GM21619 (cell line): ENCODE data around the gene SLC9A1.

Experiments used
- ATAC-seq: cut with Tn5 transposase; IDR thresholded peaks from one replicate; pipeline ENCODE4 v1.9.1; 2021; ENCODE audit not compliant: unreplicated experiment

The SLC9A1 gene

DNA sequence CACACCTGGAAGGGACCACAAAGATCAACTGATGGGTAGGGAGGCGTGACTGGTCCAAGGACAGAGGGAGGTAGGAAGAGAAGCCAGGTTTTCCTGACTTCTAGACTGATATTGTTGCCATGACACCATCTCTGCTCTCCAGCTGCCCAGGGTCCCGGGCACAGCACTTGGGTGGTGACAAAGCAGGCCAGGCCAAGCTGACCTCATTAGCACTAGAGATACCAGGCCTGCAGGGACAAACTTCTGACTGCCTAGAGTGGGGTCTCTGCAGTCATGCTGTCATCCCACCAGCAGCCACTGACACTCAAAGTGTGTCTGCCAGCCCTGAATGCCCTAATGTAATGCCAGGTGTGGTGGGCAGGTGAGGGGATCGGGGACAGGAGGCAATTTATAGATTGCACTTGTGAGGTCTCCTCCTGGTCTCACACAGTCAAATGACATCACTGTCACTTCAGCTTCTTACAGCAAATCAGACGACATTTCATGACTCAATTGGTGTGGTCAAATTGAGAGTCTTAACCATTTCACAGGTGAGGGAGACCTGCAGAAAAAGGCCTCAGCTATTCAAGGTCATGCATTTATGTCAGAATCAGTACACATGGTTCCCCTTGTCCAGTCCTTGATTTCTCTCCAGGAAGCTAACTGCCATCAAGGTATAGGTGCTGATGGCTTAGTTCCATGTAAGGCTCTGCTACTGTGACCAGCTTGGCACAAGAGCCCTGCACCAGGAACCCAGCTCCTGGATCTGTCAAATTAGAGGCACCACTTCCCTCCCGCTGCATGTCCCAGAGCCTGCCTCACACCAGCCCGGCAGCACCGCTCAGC is 2.7 kb downstream of the SLC9A1 start:
- ATAC-seq = no peak

- no peak for ATAC-seq
Measured at GRCh38 chr1:27150641-27151040, 4.3 kb downstream of the SLC9A1 start.

- no peak for ATAC-seq
Measured at GRCh38 chr1:27150183-27150582, 4.7 kb downstream of the SLC9A1 start.

DNA sequence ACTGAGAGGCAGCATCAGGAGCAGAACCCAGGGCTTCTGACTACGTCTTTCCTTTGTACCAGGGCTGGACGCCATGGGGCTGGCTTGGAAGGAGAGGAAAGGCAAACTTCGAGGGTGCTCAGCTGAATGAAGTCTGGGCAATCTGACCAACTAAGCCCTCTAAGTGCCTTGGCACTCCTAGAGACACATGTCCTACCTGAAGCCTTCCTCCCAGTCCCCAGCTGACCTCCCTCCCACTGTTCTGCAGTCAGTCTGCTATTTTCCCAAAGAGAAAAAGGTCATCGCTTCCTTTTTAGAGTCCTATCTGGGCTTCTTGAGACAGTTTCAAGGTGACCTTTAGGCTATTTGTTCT is 5.2 kb downstream of the SLC9A1 start:
- no peak for ATAC-seq

- ATAC-seq = no peak
Measured at GRCh38 chr1:27149084-27149761, 5.7 kb downstream of the SLC9A1 start.

- no peak for ATAC-seq
Measured at GRCh38 chr1:27148591-27148990, 6.3 kb downstream of the SLC9A1 start.

DNA sequence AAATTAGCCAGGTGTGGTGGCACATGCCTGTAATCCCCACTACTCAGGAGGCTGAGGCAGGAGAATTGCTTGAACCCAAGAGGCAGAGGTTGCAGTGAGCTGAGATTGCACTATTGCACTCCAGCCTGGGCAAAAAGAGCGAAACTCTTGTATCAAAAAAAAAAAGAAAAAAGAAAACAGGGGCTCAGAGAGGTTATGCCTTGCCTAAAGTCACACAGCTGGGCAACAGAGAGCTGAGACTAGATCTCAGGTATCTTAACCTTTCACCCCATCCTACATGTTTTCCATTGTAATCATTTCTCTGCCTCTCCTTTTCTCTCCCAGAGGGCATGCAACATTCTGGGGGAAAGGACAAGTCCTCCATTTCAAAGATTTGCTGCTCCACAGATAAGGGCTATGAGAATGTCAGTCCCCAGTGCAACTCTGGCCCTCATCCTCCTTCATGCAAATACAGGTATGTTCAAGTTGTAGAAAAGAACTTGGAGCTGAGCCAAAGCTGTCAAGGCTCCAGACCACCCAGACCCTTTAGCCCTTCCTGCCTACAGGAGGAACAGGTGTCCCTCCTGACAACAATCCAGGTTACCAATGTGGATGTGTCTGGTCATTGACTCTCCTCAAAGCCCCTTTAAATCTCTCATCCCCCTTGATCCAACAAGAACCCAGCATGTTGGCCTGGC is 6.9 kb downstream of the SLC9A1 start:
- no peak for ATAC-seq

GRCh38 chr1:27145934-27146354 is 9.0 kb downstream of the SLC9A1 start:
- ATAC-seq = no peak

GRCh38 chr1:27144920-27145661 is 9.8 kb downstream of the SLC9A1 start:
- no peak for ATAC-seq

DNA sequence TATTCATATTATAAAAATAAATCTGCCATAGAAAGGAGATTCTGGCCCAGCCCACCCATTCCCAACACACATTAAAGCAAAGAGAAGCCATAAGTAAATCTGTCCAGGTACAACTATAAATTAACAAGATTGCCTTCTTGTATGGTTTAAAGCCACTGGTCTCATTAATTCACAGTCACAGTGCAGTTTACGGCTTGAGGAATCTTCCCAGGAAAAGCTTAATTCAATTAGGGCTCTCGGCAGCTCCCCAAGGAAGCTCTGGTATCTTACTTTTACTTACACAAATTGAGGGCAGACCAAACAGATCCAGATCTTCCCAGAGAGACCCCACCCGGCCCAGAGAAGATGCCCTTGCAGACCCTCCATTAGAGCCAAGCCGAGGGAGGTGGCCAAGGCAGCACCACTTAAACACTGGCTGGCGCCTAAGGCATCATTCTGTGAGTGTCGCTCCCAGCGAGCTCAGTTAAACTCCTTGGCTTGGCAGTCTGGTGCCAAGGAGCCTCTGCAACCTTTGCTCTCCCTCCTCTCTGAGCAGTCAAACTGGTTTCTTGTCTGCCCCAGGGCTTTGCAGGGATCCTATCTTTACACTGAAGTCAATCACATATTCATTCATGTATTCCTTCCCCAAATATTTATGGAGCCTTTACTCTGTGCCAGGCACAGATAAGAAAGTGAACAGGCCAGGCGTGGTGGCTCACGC is 10.7 kb downstream of the SLC9A1 start:
- no peak for ATAC-seq

- ATAC-seq = no peak
Measured at GRCh38 chr1:27143401-27143800, 11.5 kb downstream of the SLC9A1 start.

- no peak for ATAC-seq
Measured at GRCh38 chr1:27142464-27142863, 12.5 kb downstream of the SLC9A1 start.

DNA sequence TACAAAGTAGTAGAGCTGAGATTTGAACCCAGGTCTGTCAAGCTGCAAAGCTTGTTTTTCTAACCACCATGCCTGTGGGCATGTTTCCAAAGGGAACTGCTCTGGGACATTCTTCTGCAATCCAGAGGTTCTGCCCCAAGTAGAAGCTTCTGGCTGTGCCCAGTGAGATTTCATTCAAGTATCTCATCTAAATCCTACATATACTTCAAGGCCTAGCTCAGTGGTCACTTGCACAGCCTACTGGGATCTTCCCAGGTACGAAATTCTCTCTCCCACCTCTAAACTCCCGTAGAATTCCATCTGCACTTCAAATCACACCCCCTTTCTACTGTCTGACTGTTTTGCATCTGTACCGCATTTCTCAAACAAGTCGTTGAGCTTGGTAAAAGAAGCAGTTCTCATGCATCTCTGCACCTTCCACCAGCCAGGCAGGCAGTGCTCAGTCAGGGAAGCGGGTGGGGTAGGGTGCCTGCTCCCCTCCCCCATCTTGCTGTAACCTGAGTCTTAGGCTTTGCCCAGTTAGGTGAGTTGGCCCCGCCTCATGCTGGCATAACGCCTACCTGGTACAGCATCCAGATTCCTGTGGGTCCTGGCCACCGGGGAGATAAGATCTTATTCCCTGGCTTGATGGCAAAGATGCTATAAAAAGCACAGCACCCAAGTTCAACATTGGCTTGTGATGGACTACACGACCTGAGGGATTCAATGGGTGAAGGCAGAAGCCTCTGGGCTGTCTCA is 13.5 kb downstream of the SLC9A1 start:
- ATAC-seq = no peak

- no peak for ATAC-seq
Measured at GRCh38 chr1:27139980-27140379, 14.9 kb downstream of the SLC9A1 start.

DNA sequence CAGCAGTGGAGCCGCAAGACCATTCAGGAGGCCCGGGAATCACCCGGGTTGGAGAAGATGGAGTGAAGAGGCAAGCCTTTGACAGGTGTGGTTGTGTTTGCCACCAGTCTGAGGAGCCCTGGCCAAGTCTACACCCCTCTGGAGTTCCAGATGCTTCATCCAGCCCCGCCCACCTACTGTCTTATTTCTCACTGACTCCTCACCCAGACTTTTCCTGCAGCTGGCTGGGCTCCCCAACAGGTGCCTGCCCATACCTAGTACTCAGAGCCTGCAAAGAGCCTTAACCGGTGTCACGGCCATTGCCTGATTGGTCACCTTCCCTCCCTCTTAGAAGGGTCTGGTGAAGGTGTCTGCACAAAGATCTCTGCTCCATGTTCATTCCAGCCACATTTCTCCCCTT is 16.0 kb downstream of the SLC9A1 start:
- ATAC-seq = no peak

- ATAC-seq = no peak
Measured at GRCh38 chr1:27138368-27138767, 16.6 kb downstream of the SLC9A1 start.

DNA sequence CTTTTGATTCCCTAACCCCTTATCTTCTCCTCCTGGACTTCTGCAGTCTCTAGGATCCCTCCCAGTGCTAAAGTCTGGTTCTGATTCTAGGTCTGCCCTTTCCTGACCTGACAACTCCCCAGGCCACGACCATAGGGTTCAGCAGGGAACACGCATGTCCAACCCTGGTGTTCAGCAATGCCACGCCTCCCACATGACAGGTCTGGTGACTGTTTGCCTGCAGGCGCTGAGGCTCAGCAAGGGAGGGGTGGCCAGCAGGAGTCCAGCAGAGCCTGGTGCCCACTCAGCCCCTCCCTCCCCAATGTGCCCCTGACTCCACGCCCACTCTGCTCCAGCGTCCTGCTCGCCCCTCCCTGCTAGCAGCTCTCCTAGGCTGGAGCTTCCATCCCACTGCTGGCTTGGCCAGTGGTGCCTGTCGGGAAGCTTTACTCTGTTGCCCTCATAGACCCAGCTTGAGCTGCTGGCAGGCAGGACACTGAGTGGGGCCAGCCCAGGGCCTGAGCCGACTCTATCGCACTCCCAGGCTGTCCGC is 17.3 kb downstream of the SLC9A1 start:
- ATAC-seq = no peak

DNA sequence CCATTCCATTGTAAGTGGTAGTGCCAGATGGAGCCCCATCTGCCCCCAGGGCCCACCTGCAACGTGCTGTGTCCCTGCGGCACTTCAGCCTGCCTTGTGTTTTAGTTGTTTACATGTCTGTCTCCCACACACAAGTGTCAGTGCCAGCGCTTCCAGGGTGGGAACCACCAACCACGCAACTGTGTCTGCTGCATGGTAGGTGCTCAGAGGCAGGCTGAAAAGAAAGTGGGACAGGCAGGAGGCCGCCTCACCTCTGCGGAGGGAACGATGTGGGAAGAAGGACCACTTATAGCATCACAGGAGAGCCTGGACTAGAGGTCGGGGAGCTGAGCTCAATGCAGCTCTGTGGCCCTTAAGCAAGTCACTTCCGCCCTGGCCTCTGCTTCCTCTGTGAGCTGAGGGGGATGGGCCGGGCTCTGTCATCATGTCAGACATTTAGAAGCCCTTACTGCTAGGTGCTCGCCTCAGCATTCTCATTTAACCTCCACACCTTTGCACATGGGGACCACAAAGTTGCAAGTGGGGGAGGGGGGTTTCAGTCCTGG is 17.9 kb downstream of the SLC9A1 start:
- no peak for ATAC-seq

DNA sequence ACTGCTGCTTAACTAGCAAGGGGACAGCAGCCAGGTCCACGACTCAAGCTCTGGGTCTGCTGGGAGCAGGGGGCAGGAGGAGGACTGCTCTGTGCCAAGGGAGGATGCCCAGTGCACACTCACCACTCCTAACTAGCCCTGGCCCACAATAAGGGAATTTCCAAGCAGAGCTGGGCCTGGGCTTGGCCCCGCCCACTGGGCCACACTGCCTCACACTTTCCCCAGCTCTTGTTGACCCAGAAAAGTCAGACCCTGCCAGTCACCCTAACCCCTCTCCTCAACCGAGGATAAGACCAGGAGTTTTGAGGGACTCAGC is 18.7 kb downstream of the SLC9A1 start:
- ATAC-seq = no peak
